ENCODE results near the gene RIBC2. TPM values are rescaled to one million over a fixed set of nuclear protein-coding genes. Genes with fewer than 3 reads are reported as not detected.
"Not testable (repeated sequence)": the region's sequence is repeated elsewhere in the genome, so short reads cannot be mapped to it uniquely, and the experiment has no call there.

RIBC2 gene
- total RNA-seq, 2 donors from 2014 or later = not detected

DNA sequence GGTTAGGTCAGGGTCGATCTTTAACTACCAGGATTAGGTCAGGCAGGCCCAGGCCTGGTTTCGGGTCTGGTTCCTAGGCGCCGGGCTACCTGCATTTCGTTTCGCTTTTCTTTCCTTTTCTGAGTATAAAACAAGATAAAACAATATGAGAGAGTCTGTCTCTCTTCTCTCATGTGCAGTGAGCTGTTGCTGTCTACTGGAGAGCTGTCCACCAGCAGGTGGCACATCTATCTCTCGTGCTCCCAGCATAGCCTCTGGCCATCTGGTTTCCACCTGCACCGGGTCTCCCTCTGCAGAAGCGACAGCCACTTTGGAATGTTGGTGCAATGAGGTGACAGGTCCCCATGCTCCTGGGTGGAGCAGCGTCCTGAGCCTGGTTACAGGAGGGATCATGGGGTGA lies 27.6 kb downstream of the RIBC2 start:
- Histone ChIP-seq H3K4me1 (no peaks in the 10 kb centered on the region), H3K9me3 (no peaks in the 10 kb centered on the region), H3K36me3 (no peaks in the 10 kb centered on the region), H3K4me3 (no peak overlapping the region), H3K27ac (no peak overlapping the region), H3K27me3 (no peaks in the 10 kb centered on the region)
- TF ChIP-seq, protein P1, sequence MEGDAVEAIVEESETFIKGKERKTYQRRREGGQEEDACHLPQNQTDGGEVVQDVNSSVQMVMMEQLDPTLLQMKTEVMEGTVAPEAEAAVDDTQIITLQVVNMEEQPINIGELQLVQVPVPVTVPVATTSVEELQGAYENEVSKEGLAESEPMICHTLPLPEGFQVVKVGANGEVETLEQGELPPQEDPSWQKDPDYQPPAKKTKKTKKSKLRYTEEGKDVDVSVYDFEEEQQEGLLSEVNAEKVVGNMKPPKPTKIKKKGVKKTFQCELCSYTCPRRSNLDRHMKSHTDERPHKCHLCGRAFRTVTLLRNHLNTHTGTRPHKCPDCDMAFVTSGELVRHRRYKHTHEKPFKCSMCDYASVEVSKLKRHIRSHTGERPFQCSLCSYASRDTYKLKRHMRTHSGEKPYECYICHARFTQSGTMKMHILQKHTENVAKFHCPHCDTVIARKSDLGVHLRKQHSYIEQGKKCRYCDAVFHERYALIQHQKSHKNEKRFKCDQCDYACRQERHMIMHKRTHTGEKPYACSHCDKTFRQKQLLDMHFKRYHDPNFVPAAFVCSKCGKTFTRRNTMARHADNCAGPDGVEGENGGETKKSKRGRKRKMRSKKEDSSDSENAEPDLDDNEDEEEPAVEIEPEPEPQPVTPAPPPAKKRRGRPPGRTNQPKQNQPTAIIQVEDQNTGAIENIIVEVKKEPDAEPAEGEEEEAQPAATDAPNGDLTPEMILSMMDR (IDR thresholded peaks at IDR 0.05) = peak; percentile 43 to 74
- peak; percentile 77 for DNase-seq (ENCODE audit: low spot score)

DNA sequence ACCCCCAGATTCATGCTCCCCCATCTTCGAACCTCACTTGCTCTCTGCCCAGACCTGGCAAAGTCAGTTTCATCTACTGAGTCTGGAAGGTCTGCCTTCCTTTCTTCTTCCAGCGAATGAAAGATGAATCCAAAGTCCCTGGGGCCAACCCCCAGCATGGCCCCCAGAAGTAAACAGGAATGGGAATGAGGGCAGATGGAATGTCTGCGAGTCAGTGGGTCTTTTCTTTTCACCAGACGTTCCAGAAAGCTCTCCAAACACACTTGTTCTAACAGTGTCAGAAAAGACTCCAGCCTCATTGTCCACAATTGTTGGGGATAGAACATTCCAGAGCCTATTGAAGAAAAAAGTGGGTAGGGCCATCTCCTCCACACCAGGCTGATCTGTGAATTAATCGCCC lies 28.6 kb downstream of the RIBC2 start:
- TF ChIP-seq, protein P1 (IDR thresholded peaks at IDR 0.05) = no peak
- H3K27ac ChIP-seq = no peak overlapping the region

DNA sequence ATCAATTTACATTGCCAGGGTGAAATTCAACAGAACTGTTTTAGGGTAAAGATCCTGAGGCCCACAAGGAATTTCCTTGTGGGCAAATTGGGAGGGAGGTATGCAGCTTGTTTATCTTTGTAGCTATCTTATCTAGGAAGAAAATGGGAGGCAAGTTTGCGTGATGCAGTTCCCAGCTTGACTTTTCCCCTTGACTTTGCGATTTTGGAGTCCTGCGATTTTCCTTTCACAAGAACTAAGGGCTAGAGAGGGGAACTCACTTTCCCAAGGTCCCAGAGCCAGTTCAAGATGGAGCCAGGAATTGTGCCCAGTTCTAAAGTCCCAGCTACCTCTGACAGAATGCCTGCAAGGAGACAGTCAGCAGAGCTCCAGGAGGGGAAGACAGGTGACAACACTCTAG lies 30.7 kb downstream of the RIBC2 start:
- TF ChIP-seq, protein P1 (IDR thresholded peaks at IDR 0.05) = no peak
- no peaks in the 10 kb centered on the region for H3K9me3 ChIP-seq
- H3K27ac ChIP-seq = no peak overlapping the region
- DNase-seq (ENCODE audit: low spot score) = no peak
- no peaks in the 10 kb centered on the region for H3K4me1 ChIP-seq
- no peaks in the 10 kb centered on the region for H3K27me3 ChIP-seq
- H3K36me3 ChIP-seq = no peaks in the 10 kb centered on the region
- no peak overlapping the region for H3K4me3 ChIP-seq

More for the DNA sequence above, 28.6 kb downstream of the RIBC2 start:
- Histone ChIP-seq H3K4me1 (no peaks in the 10 kb centered on the region), H3K9me3 (no peaks in the 10 kb centered on the region), H3K27me3 (no peaks in the 10 kb centered on the region), H3K4me3 (no peak overlapping the region), H3K36me3 (no peaks in the 10 kb centered on the region)
- DNase-seq (ENCODE audit: low spot score) = no peak

DNA sequence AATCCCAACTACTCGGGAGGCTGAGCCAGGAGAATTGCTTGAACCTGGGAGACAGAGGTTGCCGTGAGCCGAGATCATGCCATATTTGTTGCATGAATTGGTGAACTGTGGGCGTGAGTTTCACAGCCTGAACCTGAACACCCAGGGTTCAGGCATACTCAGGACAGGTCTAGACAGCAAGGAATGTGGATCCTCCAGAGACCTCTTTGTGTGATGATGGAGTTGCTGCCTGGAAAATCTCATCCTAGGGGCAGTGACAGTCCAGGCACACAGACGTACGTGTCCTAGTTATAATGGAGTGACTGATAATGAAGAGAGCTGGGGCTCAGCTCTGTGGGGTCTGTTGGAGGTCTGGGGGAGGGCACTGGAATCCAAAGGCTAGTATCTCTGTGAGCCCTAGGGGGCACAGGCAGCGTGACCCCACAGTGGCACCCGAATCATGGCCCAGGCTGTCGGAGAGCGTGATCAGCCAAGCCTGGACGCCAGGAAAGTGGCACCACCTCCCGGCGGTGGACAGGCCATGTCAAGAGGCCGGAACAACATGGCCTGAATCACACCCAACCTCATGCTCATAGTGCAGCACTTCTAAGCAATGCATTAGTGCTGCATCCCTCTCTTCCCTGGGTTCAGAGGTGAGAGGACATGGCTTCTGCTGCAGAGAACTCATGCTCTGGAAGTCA lies 31.7 kb downstream of the RIBC2 start:
- TF ChIP-seq, protein P1 (IDR thresholded peaks at IDR 0.05) = no peak
- Histone ChIP-seq H3K9me3 (no peaks in the 10 kb centered on the region), H3K4me1 (no peaks in the 10 kb centered on the region)

DNA sequence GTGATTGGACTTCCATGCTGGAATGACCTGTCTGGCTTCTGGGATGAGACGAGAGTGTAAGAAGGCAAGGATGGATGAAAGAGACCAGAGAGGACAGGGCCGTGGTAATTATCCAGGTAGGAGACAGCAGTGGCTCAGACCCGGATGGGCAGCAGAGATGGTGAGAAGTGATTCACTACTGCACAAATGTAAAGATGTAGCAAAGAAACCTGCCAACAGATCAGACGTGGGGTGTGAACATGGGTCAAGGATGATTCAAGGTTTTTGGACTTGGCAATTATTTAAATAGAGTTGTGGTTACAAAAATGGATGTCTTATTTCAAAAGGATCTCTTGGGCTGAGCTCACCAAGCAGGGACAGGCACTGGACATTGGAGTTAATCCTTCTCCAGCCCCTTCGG lies 32.7 kb downstream of the RIBC2 start:
- DNase-seq (ENCODE audit: low spot score) = no peak
- Histone ChIP-seq H3K4me1 (peaks cover 0 to 9% of the 10 kb centered on the region in 2 donors), H3K27me3 (no peaks in the 10 kb centered on the region), H3K4me3 (no peak overlapping the region), H3K27ac (no peak overlapping the region), H3K9me3 (no peaks in the 10 kb centered on the region), H3K36me3 (no peaks in the 10 kb centered on the region)
- TF ChIP-seq, protein P1 (IDR thresholded peaks at IDR 0.05) = no peak

More for the DNA sequence above, 31.7 kb downstream of the RIBC2 start:
- H3K27me3 ChIP-seq = no peaks in the 10 kb centered on the region
- H3K36me3 ChIP-seq = no peaks in the 10 kb centered on the region
- no peak overlapping the region for H3K4me3 ChIP-seq
- H3K27ac ChIP-seq = no peak overlapping the region
- no peak for DNase-seq (ENCODE audit: low spot score)

DNA sequence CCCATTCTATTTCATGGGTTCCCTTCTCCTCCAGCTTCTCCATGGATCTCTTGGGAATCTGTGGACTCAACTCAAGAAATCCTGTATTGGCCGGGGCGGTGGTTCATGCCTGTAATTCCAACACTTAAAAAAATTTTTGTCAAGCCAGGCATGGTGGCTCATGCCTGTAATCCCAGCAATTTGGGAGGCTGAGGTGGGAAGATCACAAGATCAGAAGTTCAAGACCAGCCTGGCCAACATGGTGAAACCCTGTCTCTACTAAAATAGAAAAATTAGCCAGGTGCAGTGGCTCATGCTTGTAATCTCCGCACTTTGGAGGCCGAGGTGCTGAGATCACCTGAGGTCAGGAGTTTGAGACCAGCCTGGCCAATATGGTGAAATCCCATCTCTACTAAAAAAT lies 34.1 kb downstream of the RIBC2 start:
- H3K36me3 ChIP-seq; H3K4me3 ChIP-seq; DNase-seq (ENCODE audit: low spot score); H3K9me3 ChIP-seq; H3K27me3 ChIP-seq; H3K27ac ChIP-seq: not testable (repeated sequence)
- peaks cover 0 to 17% of the 10 kb centered on the region in 2 donors for H3K4me1 ChIP-seq

Measured in right atrium auricular region (tissue), 2 donors.